GM23338 (cell line): Measurements from ENCODE around the gene CAMK1. TPM values are rescaled to one million over a fixed set of nuclear protein-coding genes. Genes with fewer than 3 reads are reported as not detected.

Experiments
- ATAC-seq: fragments of 200-7000 bp; cut with Tn5 transposase; 3 replicates; pipeline ENCODE4 v1.9.1; 2020
- DNase-seq: peaks from one replicate; pipeline ENCODE4 v3.0.0-alpha.2; 2015; ENCODE audit warnings: low spot score
- H2AFZ ChIP-seq: fragments of 200-600 bp; sonication (generic); 2 replicates; pipeline ENCODE4 v1.8.0; 2016; ENCODE audit warnings: antibody characterized with exemption, mild to moderate bottlenecking, moderate library complexity
- H3F3A ChIP-seq: fragments of 200-600 bp; sonication (generic); replicated peaks from 2 replicates; pipeline ENCODE4 v1.8.0; 2017; ENCODE audit warnings: antibody characterized with exemption, mixed run types, low read depth
- H3K27ac ChIP-seq: fragments of 200-600 bp; sonication (generic); 2 replicates; pipeline ENCODE4 v1.6.1; 2016; ENCODE audit warnings: low read depth
- H3K27me3 ChIP-seq: fragments of 200-600 bp; sonication (generic); 2 replicates; pipeline ENCODE4 v1.8.0; 2016; ENCODE audit warnings: mild to moderate bottlenecking, mixed run types, moderate library complexity; ENCODE audit not compliant: insufficient read depth
- H3K36me3 ChIP-seq: fragments of 200-600 bp; sonication (generic); 2 replicates; pipeline ENCODE4 v1.8.0; 2016; ENCODE audit warnings: mild to moderate bottlenecking; ENCODE audit not compliant: insufficient read depth
- H3K4me1 ChIP-seq: fragments of 200-600 bp; sonication (generic); 2 replicates; pipeline ENCODE4 v1.8.0; 2016; ENCODE audit warnings: mild to moderate bottlenecking, moderate library complexity; ENCODE audit not compliant: insufficient read depth
- H3K4me2 ChIP-seq: fragments of 200-600 bp; sonication (generic); 2 replicates; pipeline ENCODE4 v1.7.1; 2017; ENCODE audit warnings: mixed run types
- H3K4me3 ChIP-seq: fragments of 200-600 bp; sonication (generic); 2 replicates; pipeline ENCODE4 v1.6.1; 2016; ENCODE audit warnings: mixed run types
- H3K79me2 ChIP-seq: fragments of 200-600 bp; sonication (generic); replicated peaks from 2 replicates; pipeline ENCODE4 v1.8.0; 2017; ENCODE audit warnings: mild to moderate bottlenecking; ENCODE audit not compliant: insufficient read depth
- H3K9me2 ChIP-seq: fragments of 200-600 bp; sonication (generic); 2 replicates; pipeline ENCODE4 v1.8.0; 2017; ENCODE audit not compliant: insufficient read depth
- H4K20me1 ChIP-seq: fragments of 200-600 bp; sonication (generic); replicated peaks from 2 replicates; pipeline ENCODE4 v1.8.0; 2017; ENCODE audit warnings: mild to moderate bottlenecking; ENCODE audit not compliant: insufficient read depth
- H3K27ac Mint-ChIP-seq: 2 replicates; pipeline ENCODE4 v1.8.0; 2020; ENCODE audit warnings: inconsistent platforms, mild to moderate bottlenecking, moderate library complexity, mixed read lengths
- H3K27me3 Mint-ChIP-seq: 3 replicates; pipeline ENCODE4 v1.8.0; 2022; ENCODE audit warnings: low read depth, mild to moderate bottlenecking, moderate library complexity, mixed read lengths, inconsistent platforms; ENCODE audit not compliant: insufficient read depth, poor library complexity
- H3K36me3 Mint-ChIP-seq: 3 replicates; pipeline ENCODE4 v1.8.0; 2021; ENCODE audit warnings: low read depth, mild to moderate bottlenecking, inconsistent platforms, moderate library complexity, mixed read lengths
- H3K4me1 Mint-ChIP-seq: 3 replicates; pipeline ENCODE4 v1.8.0; 2020; ENCODE audit warnings: mild to moderate bottlenecking, inconsistent platforms, mixed read lengths
- H3K4me3 Mint-ChIP-seq: 3 replicates; pipeline ENCODE4 v1.8.0; 2021; ENCODE audit warnings: moderate library complexity, mild to moderate bottlenecking, inconsistent platforms, mixed read lengths
- H3K9me3 Mint-ChIP-seq: 3 replicates; pipeline ENCODE4 v1.8.0; 2020; ENCODE audit warnings: moderate library complexity, mild to moderate bottlenecking, inconsistent platforms, mixed read lengths
- CREB1 ChIP-seq: fragments of 250-450 bp; sonication (Bioruptor Pico); IDR thresholded peaks from 2 replicates; pipeline ENCODE4 v1.5.0; 2020; ENCODE audit warnings: low read depth, mild to moderate bottlenecking, moderate library complexity
- EZH2 ChIP-seq: fragments of 200-600 bp; sonication (generic); IDR thresholded peaks from one replicate; pipeline ENCODE4 v1.8.0; 2017; ENCODE audit warnings: antibody characterized with exemption, mild to moderate bottlenecking, low read depth; ENCODE audit not compliant: unreplicated experiment
- EZH2phosphoT487 ChIP-seq: fragments of 200-600 bp; sonication (generic); IDR thresholded peaks from one replicate; pipeline ENCODE4 v1.8.1; 2018; ENCODE audit warnings: antibody characterized with exemption; ENCODE audit not compliant: unreplicated experiment
- JUNB ChIP-seq: IDR thresholded peaks from one replicate; pipeline ENCODE4 v1.6.1; 2016; ENCODE audit warnings: antibody characterized with exemption; ENCODE audit not compliant: unreplicated experiment
- NANOG ChIP-seq: IDR thresholded peaks from 2 replicates; pipeline ENCODE4 v1.6.1; 2016; ENCODE audit warnings: antibody characterized with exemption, borderline replicate concordance
- POLR2AphosphoS5 ChIP-seq: IDR thresholded peaks from 2 replicates; pipeline ENCODE4 v1.6.1; 2016; ENCODE audit warnings: antibody characterized with exemption, low read depth
- ZNF114 ChIP-seq: fragments of 250-450 bp; sonication (Bioruptor Pico); IDR thresholded peaks from 2 replicates; pipeline ENCODE4 v1.5.0; 2020; ENCODE audit warnings: mild to moderate bottlenecking, moderate library complexity
- ZNF331 ChIP-seq: fragments of 250-450 bp; sonication (Bioruptor Pico); IDR thresholded peaks from 2 replicates; pipeline ENCODE4 v1.5.0; 2020; ENCODE audit warnings: low read depth, mild to moderate bottlenecking, moderate library complexity
- polyA plus RNA-seq: library from polyadenylated mRNA; unstranded; fragments of >200 nt; fragmentation: Nextera tagmentation; extraction: Ambion mirVana; gene quantifications from 2 replicates; pipeline ENCODE4 v1.2.1, GENCODE V29; 2016
- total RNA-seq: library from RNA; depleted of rRNA; stranded (reverse); fragments of >200 nt; shearing (Covaris generic); gene quantifications from 2 replicates; pipeline ENCODE4 v1.2.3, GENCODE V29; 2014
- TF ChIP-seq, protein P1 (sequence below): IDR thresholded peaks from 2 replicates; pipeline ENCODE4 v1.6.1; 2016; ENCODE audit warnings: antibody characterized with exemption
- TF ChIP-seq, protein P2 (sequence below), 2 experiments: fragments of 200-600 bp in 1 of 2; sonication (generic) in 1 of 2; conservative IDR thresholded peaks; 2 replicates each; pipeline versions ENCODE4 v1.5.1 to v1.6.1; 2016 to 2017; ENCODE audit warnings: antibody characterized with exemption in 2 of 2, low read depth in 2 of 2, mild to moderate bottlenecking in 2 of 2, moderate library complexity in 1 of 2
- TF ChIP-seq, protein P3 (sequence below): fragments of 250-450 bp; sonication (Bioruptor Pico); IDR thresholded peaks from 2 replicates; pipeline ENCODE4 v1.5.0; 2020; ENCODE audit warnings: mild to moderate bottlenecking, moderate library complexity

CAMK1 gene
- total and polyA plus RNA-seq, 2 experiments from 2014 or later = 4.4 TPM

DNA sequence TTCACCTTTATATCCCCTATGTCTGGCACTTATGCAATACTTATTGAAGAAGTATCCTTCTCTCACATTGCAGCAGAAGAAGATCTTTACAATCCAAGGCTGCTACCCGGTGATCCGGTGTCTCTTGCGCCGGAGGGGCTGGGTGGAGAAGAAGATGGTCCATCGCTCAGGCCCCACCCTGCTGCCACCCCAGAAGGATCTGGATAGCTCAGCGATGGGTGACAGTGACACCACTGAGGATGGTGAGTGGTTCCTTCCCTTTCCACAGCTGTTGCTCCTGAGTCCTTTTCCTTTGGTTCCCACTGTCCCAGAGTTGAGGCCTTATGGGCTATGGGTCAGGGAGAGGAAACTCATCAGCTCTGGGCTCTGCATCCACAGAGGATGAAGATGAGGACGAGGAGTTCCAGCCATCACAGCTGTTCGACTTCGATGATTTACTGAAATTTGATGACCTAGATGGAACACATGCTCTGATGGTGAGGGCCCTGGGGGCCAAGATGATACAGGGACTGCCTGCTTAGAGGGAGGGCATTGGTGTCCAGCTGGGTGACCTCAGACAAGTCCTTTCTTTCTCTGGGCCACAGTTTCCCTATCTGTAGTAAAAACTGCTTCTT, 43.2 kb upstream of the CAMK1 start:
- no peaks in the 10 kb centered on the region; the same call in 2 of the 3 replicates for H3K36me3 Mint-ChIP-seq
- Histone ChIP-seq H3K9me2 (no peaks in the 10 kb centered on the region), H3K4me1 (peaks cover 7% of the 10 kb centered on the region; the same call in 1 of the 2 replicates), H3K4me3 (no peak overlapping the region), H3K27me3 (peaks cover 17% of the 10 kb centered on the region), H3F3A (peaks cover 18% of the 10 kb centered on the region), H3K79me2 (no peaks in the 10 kb centered on the region), H3K4me2 (no peak overlapping the region), H4K20me1 (peaks cover 6% of the 10 kb centered on the region; the same call in 1 of the 2 replicates), H3K27ac (no peak overlapping the region), H3K36me3 (no peaks in the 10 kb centered on the region), H2AFZ (no peak overlapping the region)
- no peak for DNase-seq
- no peak overlapping the region for H3K4me3 Mint-ChIP-seq
- no peak for ATAC-seq
- no peak for TF ChIP-seq NANOG
- peaks cover 16% of the 10 kb centered on the region for H3K27me3 Mint-ChIP-seq
- H3K4me1 Mint-ChIP-seq = peaks cover 22% of the 10 kb centered on the region
- H3K9me3 Mint-ChIP-seq = no peaks in the 10 kb centered on the region; the same call in 2 of the 3 replicates
- no peak overlapping the region for H3K27ac Mint-ChIP-seq

DNA sequence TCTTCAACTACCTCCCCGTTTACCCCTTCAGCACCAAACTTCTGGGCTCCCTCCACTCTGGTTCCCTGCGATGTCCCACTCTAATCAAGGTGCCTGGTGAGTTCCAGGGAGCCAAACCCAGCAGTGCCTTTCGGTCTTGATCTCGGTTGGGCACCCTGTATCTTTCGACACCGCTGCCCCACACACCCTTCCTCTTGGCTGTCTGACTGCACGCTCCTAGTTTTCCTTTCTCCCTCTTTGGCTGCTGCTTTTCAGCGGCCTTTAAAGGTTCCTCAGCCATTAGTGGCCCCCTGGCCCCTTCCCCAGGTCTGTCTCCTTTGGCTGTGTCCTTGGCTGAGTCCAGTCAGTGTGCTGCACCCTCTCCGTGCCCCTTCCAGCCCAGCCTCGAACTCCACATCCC, 41.1 kb upstream of the CAMK1 start:
- peak overlapping the region; percentile 77 for H3K4me3 Mint-ChIP-seq
- ATAC-seq (no peak), DNase-seq (no peak)
- no peak overlapping the region for H3K27ac Mint-ChIP-seq
- H4K20me1 ChIP-seq = peaks cover 15% of the 10 kb centered on the region; the same call in 1 of the 2 replicates
- no peaks in the 10 kb centered on the region for H3K9me2 ChIP-seq
- H3K27me3 ChIP-seq = peaks cover 17% of the 10 kb centered on the region
- H3K27ac ChIP-seq = no peak overlapping the region
- H3K4me2 ChIP-seq = peak overlapping the region; percentile 96
- peaks cover 12% of the 10 kb centered on the region for H3K36me3 Mint-ChIP-seq
- H3K9me3 Mint-ChIP-seq = no peaks in the 10 kb centered on the region; the same call in 2 of the 3 replicates
- peak overlapping the region; percentile 83 for H3K4me3 ChIP-seq
- H3F3A ChIP-seq = peaks cover 22% of the 10 kb centered on the region
- peaks cover 22% of the 10 kb centered on the region for H3K4me1 Mint-ChIP-seq
- H3K79me2 ChIP-seq = no peaks in the 10 kb centered on the region
- no peaks in the 10 kb centered on the region for H3K36me3 ChIP-seq
- peak overlapping the region; percentile 97; the same call in 1 of the 2 replicates for H2AFZ ChIP-seq
- H3K27me3 Mint-ChIP-seq = peaks cover 13% of the 10 kb centered on the region
- peaks cover 7% of the 10 kb centered on the region; the same call in 1 of the 2 replicates for H3K4me1 ChIP-seq
- no peak for TF ChIP-seq CREB1 (CRISPR knock-in tag)
- TF ChIP-seq EZH2phosphoT487 = no peak
- TF ChIP-seq EZH2 = no peak
- TF ChIP-seq ZNF114 = no peak
- no peak for TF ChIP-seq NANOG
- TF ChIP-seq POLR2AphosphoS5 = no peak
- TF ChIP-seq ZNF331 = no peak
- TF ChIP-seq, protein P1, sequence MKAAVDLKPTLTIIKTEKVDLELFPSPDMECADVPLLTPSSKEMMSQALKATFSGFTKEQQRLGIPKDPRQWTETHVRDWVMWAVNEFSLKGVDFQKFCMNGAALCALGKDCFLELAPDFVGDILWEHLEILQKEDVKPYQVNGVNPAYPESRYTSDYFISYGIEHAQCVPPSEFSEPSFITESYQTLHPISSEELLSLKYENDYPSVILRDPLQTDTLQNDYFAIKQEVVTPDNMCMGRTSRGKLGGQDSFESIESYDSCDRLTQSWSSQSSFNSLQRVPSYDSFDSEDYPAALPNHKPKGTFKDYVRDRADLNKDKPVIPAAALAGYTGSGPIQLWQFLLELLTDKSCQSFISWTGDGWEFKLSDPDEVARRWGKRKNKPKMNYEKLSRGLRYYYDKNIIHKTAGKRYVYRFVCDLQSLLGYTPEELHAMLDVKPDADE = no peak
- no peak for TF ChIP-seq JUNB
- TF ChIP-seq, protein P2, sequence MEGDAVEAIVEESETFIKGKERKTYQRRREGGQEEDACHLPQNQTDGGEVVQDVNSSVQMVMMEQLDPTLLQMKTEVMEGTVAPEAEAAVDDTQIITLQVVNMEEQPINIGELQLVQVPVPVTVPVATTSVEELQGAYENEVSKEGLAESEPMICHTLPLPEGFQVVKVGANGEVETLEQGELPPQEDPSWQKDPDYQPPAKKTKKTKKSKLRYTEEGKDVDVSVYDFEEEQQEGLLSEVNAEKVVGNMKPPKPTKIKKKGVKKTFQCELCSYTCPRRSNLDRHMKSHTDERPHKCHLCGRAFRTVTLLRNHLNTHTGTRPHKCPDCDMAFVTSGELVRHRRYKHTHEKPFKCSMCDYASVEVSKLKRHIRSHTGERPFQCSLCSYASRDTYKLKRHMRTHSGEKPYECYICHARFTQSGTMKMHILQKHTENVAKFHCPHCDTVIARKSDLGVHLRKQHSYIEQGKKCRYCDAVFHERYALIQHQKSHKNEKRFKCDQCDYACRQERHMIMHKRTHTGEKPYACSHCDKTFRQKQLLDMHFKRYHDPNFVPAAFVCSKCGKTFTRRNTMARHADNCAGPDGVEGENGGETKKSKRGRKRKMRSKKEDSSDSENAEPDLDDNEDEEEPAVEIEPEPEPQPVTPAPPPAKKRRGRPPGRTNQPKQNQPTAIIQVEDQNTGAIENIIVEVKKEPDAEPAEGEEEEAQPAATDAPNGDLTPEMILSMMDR (conservative IDR thresholded peaks at IDR 0.05; ENCODE audit: low read depth in 2 of 2) = no peak
- TF ChIP-seq, protein P3, sequence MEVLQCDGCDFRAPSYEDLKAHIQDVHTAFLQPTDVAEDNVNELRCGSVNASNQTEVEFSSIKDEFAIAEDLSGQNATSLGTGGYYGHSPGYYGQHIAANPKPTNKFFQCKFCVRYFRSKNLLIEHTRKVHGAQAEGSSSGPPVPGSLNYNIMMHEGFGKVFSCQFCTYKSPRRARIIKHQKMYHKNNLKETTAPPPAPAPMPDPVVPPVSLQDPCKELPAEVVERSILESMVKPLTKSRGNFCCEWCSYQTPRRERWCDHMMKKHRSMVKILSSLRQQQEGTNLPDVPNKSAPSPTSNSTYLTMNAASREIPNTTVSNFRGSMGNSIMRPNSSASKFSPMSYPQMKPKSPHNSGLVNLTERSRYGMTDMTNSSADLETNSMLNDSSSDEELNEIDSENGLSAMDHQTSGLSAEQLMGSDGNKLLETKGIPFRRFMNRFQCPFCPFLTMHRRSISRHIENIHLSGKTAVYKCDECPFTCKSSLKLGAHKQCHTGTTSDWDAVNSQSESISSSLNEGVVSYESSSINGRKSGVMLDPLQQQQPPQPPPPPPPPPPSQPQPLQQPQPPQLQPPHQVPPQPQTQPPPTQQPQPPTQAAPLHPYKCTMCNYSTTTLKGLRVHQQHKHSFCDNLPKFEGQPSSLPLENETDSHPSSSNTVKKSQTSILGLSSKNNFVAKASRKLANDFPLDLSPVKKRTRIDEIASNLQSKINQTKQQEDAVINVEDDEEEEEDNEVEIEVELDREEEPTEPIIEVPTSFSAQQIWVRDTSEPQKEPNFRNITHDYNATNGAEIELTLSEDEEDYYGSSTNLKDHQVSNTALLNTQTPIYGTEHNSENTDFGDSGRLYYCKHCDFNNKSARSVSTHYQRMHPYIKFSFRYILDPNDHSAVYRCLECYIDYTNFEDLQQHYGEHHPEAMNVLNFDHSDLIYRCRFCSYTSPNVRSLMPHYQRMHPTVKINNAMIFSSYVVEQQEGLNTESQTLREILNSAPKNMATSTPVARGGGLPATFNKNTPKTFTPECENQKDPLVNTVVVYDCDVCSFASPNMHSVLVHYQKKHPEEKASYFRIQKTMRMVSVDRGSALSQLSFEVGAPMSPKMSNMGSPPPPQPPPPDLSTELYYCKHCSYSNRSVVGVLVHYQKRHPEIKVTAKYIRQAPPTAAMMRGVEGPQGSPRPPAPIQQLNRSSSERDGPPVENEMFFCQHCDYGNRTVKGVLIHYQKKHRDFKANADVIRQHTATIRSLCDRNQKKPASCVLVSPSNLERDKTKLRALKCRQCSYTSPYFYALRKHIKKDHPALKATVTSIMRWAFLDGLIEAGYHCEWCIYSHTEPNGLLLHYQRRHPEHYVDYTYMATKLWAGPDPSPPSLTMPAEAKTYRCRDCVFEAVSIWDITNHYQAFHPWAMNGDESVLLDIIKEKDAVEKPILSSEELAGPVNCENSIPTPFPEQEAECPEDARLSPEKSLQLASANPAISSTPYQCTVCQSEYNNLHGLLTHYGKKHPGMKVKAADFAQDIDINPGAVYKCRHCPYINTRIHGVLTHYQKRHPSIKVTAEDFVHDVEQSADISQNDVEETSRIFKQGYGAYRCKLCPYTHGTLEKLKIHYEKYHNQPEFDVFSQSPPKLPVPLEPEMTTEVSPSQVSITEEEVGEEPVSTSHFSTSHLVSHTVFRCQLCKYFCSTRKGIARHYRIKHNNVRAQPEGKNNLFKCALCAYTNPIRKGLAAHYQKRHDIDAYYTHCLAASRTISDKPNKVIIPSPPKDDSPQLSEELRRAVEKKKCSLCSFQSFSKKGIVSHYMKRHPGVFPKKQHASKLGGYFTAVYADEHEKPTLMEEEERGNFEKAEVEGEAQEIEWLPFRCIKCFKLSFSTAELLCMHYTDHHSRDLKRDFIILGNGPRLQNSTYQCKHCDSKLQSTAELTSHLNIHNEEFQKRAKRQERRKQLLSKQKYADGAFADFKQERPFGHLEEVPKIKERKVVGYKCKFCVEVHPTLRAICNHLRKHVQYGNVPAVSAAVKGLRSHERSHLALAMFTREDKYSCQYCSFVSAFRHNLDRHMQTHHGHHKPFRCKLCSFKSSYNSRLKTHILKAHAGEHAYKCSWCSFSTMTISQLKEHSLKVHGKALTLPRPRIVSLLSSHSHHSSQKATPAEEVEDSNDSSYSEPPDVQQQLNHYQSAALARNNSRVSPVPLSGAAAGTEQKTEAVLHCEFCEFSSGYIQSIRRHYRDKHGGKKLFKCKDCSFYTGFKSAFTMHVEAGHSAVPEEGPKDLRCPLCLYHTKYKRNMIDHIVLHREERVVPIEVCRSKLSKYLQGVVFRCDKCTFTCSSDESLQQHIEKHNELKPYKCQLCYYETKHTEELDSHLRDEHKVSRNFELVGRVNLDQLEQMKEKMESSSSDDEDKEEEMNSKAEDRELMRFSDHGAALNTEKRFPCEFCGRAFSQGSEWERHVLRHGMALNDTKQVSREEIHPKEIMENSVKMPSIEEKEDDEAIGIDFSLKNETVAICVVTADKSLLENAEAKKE = no peak
